Fibroblast of skin of abdomen (primary cell): ENCODE results near the gene PRDM13. TPM values are rescaled to one million over a fixed set of nuclear protein-coding genes. Genes with fewer than 3 reads are reported as not detected.
"Not testable (repeated sequence)": the region's sequence is repeated elsewhere in the genome, so short reads cannot be mapped to it uniquely, and the experiment has no call there.

ENCODE experiments used
- DNase-seq: peaks from one replicate; pipeline ENCODE4 v3.0.0-alpha.2; 2013
- polyA plus RNA-seq, 2 experiments: library from polyadenylated mRNA; unstranded; fragments of 120-200 nt; gene quantifications; one replicate each; pipeline ENCODE4 v1.2.1, GENCODE V29; 2013; ENCODE audit not compliant: insufficient read length in 2 of 2

Gene PRDM13
- polyA plus RNA-seq (2013, experiment 1 of 2; ENCODE audit: insufficient read length), result not detected
- not detected for polyA plus RNA-seq (2013, experiment 2 of 2; ENCODE audit: insufficient read length)

- no peak for DNase-seq
Measured at GRCh38 chr6:99606656-99607415, at the start of gene PRDM13. PRDM13 (plus strand) TSS chr6:99606833; CDS start chr6:99607035, 202 bp downstream.

DNA sequence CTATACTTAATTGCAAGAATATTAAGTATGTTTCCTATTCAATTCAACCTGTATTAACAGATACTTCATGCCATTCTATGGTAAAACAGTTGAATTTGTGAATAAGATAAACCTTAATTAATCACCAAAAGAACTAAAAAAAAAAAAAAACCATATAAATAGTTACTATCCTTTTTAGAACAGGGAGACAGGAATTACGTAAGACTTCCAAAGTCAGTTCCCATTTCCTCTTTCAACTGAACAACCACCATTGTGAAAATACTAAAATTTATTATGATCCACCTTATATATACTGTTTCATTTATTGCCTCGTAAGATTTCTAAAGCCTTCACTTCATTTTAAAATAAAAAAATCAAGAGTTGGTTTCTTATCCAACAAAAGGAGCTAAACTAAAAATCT, 47.6 kb upstream of the PRDM13 start:
- no peak for DNase-seq

- DNase-seq, result no peak
Measured at GRCh38 chr6:99560668-99561067, 46.0 kb upstream of the PRDM13 start.

GRCh38 chr6:99563056-99563723, 43.4 kb upstream of the PRDM13 start:
- no peak for DNase-seq

DNA sequence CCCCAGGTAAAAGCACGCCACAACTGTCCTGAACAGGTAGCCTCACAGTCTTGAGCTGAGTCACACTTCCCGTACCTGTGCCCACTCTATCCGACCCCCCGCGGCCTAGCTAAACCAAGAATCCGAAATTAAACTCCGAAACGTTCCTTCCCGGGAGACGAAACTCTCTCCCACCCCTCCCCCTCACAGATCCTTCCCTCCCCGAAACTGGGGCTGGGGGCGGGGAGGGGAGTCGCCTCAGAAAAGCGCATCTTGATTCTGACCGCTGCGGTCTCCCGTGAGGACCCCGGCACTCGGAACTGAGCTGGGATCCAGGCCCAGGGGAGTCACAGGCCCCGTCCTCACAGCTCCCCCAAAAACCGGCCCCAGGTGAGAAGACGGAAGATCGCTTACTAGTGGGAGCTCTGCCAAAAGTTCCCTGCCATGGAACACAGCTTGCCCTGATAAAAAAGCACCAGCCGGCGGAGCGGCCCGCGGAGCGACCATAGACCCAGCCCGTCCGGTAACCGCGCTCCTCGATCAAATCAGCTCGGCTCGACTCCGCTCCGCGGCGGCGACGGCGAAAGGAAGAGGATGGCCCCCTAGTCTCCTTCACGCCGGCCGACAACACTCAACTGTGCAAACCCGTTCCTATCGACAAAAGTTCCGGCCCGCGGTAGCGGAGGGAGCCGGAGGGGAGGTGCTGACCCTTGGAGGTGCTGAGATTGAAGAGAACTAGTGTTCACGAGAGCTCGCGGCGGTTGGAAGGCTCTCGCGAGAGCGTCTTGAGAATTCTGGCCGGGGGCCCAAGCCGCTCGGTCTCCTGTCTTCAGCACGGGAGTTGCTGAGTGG, 38.3 kb upstream of the PRDM13 start, which contains the start of gene CCNC:
CCNC (minus strand) TSS at position 558 of the 831 bp plus-strand sequence; CDS start at position 425, 133 bp downstream.
- DNase-seq, result peak; percentile 98

GRCh38 chr6:99573980-99574617, 32.5 kb upstream of the PRDM13 start:
- no peak for DNase-seq

DNA sequence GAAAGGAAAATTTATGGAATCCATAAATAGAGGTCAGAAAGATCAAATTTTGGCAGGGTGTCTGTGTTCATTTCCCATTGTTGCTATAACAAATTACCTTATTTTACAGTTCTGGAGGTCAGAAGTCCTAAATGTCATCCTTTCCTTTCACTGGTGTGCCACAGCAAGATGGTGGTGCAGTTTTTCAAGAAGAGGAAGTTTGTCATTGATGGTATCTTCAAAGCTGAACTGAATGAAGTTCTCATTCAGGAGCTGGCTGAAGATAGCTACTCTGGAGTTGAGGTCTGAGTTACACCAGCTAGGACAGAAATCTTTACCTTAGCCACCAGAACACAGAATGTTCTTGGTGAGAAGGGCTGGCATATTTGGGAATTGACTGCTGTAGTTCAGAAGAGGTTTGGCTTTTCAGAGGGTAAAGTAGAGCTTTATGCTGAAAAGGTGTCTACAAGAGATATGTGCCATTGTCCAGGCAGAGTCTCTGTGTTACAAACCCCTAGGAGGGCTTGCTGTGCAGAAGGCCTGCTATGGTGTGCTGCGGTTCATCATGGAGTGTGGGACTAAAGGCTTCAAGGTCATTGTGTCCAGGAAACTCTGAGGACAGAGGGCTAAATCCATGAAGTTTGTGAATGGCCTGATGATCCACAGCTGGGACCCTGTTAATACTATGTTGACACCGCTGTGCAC, 30.9 kb upstream of the PRDM13 start:
- DNase-seq, result no peak

GRCh38 chr6:99579781-99580180, 26.9 kb upstream of the PRDM13 start:
- DNase-seq, result no peak

DNA sequence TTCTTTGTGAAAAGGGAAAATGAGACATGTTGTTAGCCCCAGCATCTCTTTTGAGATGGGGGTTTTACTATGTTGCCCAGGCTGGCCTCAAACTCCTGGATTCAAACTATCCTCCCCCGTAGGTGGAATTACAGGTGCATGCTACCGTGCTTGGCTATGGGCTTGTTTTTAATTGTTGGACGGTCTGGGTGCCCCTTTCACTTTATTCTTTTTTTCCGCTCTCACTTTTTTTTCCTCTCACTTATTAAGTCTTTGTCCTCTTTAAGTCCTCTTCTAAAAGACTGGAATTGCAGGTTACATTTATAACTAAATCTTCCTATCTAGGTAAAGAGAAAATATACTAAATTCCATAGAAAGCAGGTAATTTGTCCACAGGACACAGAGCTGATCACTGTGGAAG, 18.8 kb upstream of the PRDM13 start:
- no peak for DNase-seq

GRCh38 chr6:99588618-99589289, 17.9 kb upstream of the PRDM13 start:
- peak; percentile 59 for DNase-seq

GRCh38 chr6:99589290-99589672, 17.4 kb upstream of the PRDM13 start:
- no peak for DNase-seq

GRCh38 chr6:99589907-99590493, 16.6 kb upstream of the PRDM13 start:
- DNase-seq, result no peak

- no peak for DNase-seq
Measured at GRCh38 chr6:99590728-99591672, 15.6 kb upstream of the PRDM13 start.

DNA sequence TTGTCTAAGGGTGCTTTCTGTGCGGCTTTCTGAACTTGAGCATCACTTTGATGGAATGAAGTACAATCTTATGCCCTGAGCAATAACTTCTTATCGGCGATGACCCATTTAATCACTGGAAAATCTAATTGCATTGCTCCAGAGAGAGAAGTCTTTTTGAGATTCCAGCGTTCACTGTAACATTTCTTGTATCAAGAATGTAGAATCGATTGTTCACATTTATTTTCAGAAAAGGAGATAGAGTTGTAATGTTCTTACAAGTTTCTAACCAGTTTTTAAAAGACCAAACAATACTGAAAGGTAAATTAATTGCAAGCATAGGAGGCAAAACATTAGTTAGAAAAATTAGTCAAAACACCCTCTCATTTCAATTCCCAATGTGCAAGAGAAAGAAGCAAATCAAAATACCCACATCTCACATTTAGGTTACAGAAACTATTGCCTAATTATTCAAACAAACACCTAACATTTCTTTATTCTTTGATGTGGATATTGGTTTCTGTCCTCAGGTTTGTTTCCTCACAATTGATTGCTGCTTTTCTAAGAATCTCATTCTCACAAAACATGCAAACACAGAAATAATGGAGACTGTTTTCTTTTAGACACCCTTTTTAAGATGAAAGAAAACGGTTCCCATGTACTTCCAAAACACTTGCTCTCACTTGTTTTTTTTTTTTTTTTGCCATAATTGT, 14.8 kb upstream of the PRDM13 start:
- no peak for DNase-seq

DNA sequence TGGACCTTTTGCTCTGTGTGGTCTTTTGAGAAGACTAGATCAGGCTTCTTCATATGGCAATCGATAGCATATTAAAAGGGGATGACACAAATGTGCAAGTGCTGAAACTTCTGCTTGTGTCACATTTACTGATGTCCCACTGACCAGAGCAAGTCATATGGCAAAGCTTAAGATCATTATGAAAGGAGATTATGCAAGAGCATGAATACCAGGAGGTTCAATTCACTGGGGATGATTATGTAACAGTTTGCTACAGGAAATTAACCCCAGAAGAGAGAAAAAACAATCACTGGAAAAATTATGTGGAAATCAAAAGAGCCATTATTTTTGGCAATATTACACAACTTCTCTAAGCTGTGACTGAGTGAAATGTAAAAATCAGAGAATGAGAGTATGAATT, 13.7 kb upstream of the PRDM13 start:
- peak; percentile 24 for DNase-seq

- DNase-seq, result not testable (repeated sequence)
Measured at GRCh38 chr6:99594696-99595095, 11.9 kb upstream of the PRDM13 start.

DNA sequence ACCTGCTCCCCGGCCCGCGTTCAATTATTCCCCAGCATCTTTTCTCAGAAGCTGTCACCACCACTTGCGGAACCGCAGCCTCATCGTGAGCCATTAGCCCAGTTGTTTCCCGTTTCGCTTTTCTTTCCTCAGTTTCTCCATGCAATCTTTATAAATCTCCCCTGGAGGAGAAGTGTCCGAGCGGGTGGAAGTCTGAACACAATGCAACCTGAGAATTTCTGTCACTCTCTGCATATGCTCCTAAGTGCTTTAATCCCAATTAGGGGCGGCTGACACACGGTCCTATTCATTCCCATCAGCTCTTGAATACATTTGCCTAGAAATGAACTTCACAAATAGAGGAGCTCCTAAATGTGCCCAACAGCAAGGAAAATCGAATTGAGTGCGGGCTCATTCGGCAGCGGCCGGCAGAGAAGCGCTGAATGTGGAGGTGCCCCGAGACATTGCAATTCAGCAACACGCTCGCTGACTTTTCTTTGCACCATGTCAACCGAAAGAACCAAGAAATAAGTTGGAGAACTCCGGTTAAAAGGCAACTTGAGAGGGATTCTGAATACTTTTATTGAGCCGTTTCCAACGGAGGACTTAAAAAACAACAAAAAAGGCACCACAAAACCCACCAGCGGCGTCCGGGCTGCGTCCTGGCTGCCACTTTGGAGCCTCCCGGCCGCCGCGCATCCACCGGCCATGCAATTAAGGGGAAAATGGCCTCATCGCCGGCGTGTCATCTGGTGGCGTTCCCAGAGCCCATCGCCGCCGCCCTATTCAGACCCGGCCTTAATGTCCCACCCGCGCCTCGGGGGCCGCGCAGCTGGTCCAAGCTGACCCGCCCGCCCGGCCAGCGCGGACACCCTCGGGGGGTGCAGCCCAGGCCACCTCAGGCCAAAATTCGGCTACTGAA, 3.9 kb upstream of the PRDM13 start:
- no peak for DNase-seq
